ENCODE measurements around the gene GULP1. TPM values are rescaled to one million over a fixed set of nuclear protein-coding genes. Genes with fewer than 3 reads are reported as not detected.

GULP1 gene
- total RNA-seq, 2 experiments from 2014 or later = not detected

DNA sequence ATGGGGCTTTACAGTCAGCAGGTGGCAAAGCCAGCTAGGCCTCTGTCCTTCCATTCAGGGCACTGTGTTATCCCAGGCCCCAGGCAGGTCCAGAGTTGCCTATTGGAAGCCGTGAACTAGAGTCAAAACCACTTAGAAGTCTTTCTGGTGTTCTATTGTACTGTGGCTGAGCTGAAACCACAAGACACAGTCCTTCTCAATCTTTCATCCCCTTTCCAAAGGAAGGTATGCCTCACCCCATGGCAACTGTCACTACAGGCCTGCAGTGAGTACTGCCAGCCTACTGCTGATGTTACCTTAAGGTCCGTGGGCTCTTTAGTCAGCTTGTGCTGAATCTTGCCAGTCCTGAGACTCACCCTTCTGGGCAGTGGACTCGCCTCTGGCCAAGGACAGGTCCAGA lies 181.6 kb downstream of the GULP1 start:
- DNase-seq (no peak), ATAC-seq (no peak)
- Mint-ChIP-seq H3K27ac (no peak overlapping the region), H3K9me3 (no peaks in the 10 kb centered on the region), H3K4me3 (no peak overlapping the region), H3K36me3 (ENCODE audit: low read depth) (no peaks in the 10 kb centered on the region), H3K4me1 (ENCODE audit: low read depth) (no peaks in the 10 kb centered on the region), H3K27me3 (no peaks in the 10 kb centered on the region)
- CTCF ChIA-PET = no interaction called here
- POLR2A ChIA-PET = no interaction called here
- intact Hi-C loops (cut with micrococcal nuclease) = no loop called here
- TF ChIP-seq, protein P1, sequence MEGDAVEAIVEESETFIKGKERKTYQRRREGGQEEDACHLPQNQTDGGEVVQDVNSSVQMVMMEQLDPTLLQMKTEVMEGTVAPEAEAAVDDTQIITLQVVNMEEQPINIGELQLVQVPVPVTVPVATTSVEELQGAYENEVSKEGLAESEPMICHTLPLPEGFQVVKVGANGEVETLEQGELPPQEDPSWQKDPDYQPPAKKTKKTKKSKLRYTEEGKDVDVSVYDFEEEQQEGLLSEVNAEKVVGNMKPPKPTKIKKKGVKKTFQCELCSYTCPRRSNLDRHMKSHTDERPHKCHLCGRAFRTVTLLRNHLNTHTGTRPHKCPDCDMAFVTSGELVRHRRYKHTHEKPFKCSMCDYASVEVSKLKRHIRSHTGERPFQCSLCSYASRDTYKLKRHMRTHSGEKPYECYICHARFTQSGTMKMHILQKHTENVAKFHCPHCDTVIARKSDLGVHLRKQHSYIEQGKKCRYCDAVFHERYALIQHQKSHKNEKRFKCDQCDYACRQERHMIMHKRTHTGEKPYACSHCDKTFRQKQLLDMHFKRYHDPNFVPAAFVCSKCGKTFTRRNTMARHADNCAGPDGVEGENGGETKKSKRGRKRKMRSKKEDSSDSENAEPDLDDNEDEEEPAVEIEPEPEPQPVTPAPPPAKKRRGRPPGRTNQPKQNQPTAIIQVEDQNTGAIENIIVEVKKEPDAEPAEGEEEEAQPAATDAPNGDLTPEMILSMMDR (IDR thresholded peaks at IDR 0.05) = no peak

DNA sequence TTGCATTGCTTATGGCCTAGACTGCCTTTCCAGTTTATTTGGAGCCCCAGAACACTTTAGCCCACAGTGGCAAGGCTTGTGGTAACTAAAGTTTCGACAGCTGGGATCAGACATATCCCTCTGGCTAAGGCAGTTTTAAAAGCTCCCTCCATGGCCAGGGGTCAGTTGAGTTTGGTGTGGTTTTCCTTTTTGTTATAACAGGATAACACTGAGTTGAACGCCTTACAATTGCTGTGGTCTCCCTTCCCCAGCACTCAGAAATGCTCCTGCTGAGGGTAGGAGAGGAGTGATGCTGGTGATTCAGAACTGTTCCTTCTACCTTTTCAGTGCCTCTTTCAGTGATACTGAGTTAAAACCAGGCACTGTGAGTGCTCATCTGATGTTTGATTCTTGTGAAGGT lies 182.6 kb downstream of the GULP1 start:
- Mint-ChIP-seq H3K27ac (no peak overlapping the region), H3K27me3 (no peaks in the 10 kb centered on the region), H3K4me1 (ENCODE audit: low read depth) (no peaks in the 10 kb centered on the region), H3K9me3 (no peaks in the 10 kb centered on the region), H3K36me3 (ENCODE audit: low read depth) (no peaks in the 10 kb centered on the region), H3K4me3 (no peak overlapping the region)
- no peak for ATAC-seq
- TF ChIP-seq, protein P1 (IDR thresholded peaks at IDR 0.05) = no peak
- intact Hi-C loops (cut with micrococcal nuclease) = no loop called here
- ChIA-PET POLR2A (no interaction called here), CTCF (no interaction called here)
- DNase-seq = no peak

DNA sequence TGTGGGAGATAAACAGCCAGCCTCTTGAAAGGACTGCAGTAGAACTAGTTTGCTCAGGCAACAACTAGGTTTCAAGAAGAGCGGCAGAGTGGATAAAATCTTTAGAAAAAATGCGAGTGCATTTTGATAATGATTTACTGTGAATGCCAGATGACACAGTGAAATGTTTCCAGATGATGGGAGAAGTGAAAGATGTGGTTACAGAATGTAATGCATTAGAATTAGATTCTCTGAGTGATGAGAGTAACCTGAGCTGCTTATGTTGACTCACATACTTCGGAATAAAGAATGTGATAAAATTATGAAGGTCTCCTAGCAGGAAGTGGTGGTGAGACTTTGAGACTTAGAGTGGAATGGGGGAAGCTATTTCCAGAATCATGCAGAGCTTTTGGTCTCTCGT lies 184.3 kb downstream of the GULP1 start:
- Mint-ChIP-seq H3K9me3 (no peaks in the 10 kb centered on the region), H3K36me3 (ENCODE audit: low read depth) (no peaks in the 10 kb centered on the region), H3K27me3 (no peaks in the 10 kb centered on the region), H3K27ac (no peak overlapping the region), H3K4me3 (no peak overlapping the region), H3K4me1 (ENCODE audit: low read depth) (no peaks in the 10 kb centered on the region)
- no peak for DNase-seq
- ATAC-seq = no peak
- intact Hi-C loops (cut with micrococcal nuclease) = no loop called here
- POLR2A ChIA-PET = no interaction called here
- TF ChIP-seq, protein P1 (IDR thresholded peaks at IDR 0.05) = no peak
- CTCF ChIA-PET = no interaction called here

DNA sequence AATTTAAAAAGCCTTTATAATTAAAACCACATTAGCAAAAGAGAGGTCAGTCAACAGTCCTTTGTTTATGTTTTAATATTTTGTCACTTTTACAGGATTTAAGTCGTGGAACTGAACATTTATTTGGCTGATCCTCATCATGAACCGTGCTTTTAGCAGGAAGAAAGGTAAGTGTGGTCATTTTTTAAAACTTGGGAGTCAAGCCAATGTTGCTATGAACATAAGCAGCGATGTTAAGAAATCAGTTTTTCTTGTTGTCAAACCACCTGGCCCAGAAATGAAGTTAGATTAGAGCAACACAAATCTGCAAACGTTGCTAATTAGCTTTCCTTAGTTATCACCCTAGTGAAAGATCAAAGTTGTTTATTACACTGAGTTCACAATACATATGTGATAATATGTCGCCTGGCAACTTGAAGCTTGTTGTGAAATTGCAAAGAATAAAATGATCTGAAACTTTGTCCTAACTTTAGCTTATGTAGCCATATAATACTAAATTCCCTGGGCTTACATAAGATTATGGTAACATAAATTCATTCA lies 186.0 kb downstream of the GULP1 start:
- CTCF ChIA-PET = no interaction called here
- Mint-ChIP-seq H3K4me1 (ENCODE audit: low read depth) (no peaks in the 10 kb centered on the region), H3K9me3 (no peaks in the 10 kb centered on the region), H3K36me3 (ENCODE audit: low read depth) (no peaks in the 10 kb centered on the region), H3K27ac (no peak overlapping the region), H3K27me3 (no peaks in the 10 kb centered on the region), H3K4me3 (no peak overlapping the region)
- ATAC-seq (no peak), DNase-seq (no peak)
- intact Hi-C loops (cut with micrococcal nuclease) = no loop called here
- POLR2A ChIA-PET = no interaction called here
- TF ChIP-seq, protein P1 (IDR thresholded peaks at IDR 0.05) = no peak

DNA sequence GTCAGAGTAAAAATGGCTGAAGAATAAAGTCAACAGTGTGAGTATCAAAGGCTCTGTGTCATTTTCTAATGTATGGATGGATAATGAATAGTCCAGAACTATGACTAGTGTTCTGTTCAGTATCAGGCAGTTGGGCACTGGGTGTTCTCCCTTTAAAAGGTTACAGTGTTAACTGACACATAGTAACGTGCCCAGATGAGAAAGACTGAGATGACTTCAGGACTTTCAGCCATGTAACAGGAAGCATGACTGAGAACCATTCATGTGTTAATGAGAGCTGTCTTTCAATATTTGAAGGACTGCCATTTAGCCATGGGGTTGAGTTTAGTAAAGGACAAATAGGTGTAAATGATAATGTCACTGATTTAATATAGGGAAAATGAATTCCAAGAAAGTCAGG lies 187.1 kb downstream of the GULP1 start:
- no peaks in the 10 kb centered on the region for H3K36me3 Mint-ChIP-seq (ENCODE audit: low read depth)
- intact Hi-C loops (cut with micrococcal nuclease) = no loop called here
- DNase-seq (no peak), ATAC-seq (peak; percentile 56)
- ChIA-PET CTCF (no interaction called here), POLR2A (no interaction called here)
- no peak overlapping the region for H3K27ac Mint-ChIP-seq
- H3K4me1 Mint-ChIP-seq (ENCODE audit: low read depth) = no peaks in the 10 kb centered on the region
- no peaks in the 10 kb centered on the region for H3K9me3 Mint-ChIP-seq
- no peaks in the 10 kb centered on the region for H3K27me3 Mint-ChIP-seq
- TF ChIP-seq, protein P1 (IDR thresholded peaks at IDR 0.05) = no peak
- no peak overlapping the region for H3K4me3 Mint-ChIP-seq
